Sigmoid colon (tissue), 7 donors: ENCODE measurements around the gene LAMC3. TPM values are rescaled to one million over a fixed set of nuclear protein-coding genes. Genes with fewer than 3 reads are reported as not detected.

Experiments used
- DNase-seq: peaks from one replicate; pipeline ENCODE4 v3.0.0-alpha.2; 2019
- H3K27ac ChIP-seq, 4 donors: fragments of 200-600 bp; sonication (generic); one replicate each; pipeline ENCODE4 v1.5.1; 2016 to 2019; ENCODE audit warnings: mild to moderate bottlenecking in 1 of 4
- H3K27me3 ChIP-seq, 3 donors: fragments of 200-600 bp; sonication (generic); one replicate each; pipeline ENCODE4 v1.5.1; 2019; ENCODE audit warnings: mild to moderate bottlenecking in 1 of 3
- H3K36me3 ChIP-seq, 4 donors: fragments of 200-600 bp; sonication (generic); one replicate each; pipeline ENCODE4 v1.5.1; 2016 to 2019
- H3K4me1 ChIP-seq, 4 donors: fragments of 200-600 bp; sonication (generic); one replicate each; pipeline ENCODE4 v1.5.1; 2017 to 2019
- H3K4me3 ChIP-seq, 4 donors: fragments of 200-600 bp; sonication (generic); one replicate each; pipeline ENCODE4 v1.5.1; 2017 to 2019; ENCODE audit warnings: mild to moderate bottlenecking in 2 of 4, moderate library complexity in 1 of 4
- H3K9me3 ChIP-seq, 4 donors: fragments of 200-600 bp in 3 of 4; sonication (generic) in 3 of 4; one replicate each; pipeline versions ENCODE4 v1.5.1 to v1.6.1; 2013 to 2019
- EP300 ChIP-seq, 4 donors: sonication (generic); formaldehyde crosslinking; IDR thresholded peaks; one replicate each; pipeline ENCODE4 v1.6.1; 2017; ENCODE audit warnings: antibody characterized with exemption in 4 of 4
- POLR2A ChIP-seq, 2 donors: fragments of 450-650 bp; IDR thresholded peaks; one replicate each; pipeline ENCODE4 v1.6.1; 2016; ENCODE audit warnings: antibody characterized with exemption in 2 of 2, mild to moderate bottlenecking in 2 of 2, moderate library complexity in 2 of 2
- POLR2AphosphoS5 ChIP-seq, 4 donors: sonication (generic); formaldehyde crosslinking; IDR thresholded peaks; one replicate each; pipeline ENCODE4 v1.6.1; 2017; ENCODE audit warnings: antibody characterized with exemption in 4 of 4
- WGBS, 2 donors: extraction: QIAGEN DNeasy Blood & Tissue Kit; methylation state at CpG; one replicate each; pipeline ENCODE4 v1.1.7; 2013; 5-methylcytosine and 5-hydroxymethylcytosine counted together
- intact Hi-C: fragments of 100-400 bp; cut with DNase I; formaldehyde crosslinking; loops from one replicate; pipeline ENCODE4 v1.15.1; 2023
- polyA plus RNA-seq, 3 donors: library from polyadenylated mRNA; stranded (reverse); fragments of 200-250 nt; gene quantifications; one replicate each; pipeline ENCODE4 v1.2.3, GENCODE V29; 2013
- total RNA-seq, 4 donors: library from RNA; depleted of rRNA; stranded (reverse); fragments of >200 nt; gene quantifications; one replicate each; pipeline ENCODE4 v1.1.0, GENCODE V29; 2016
- TF ChIP-seq, protein P1 (sequence below), 4 experiments: fragments of 450-650 bp in 3 of 4; fragments of 200-600 bp in 1 of 4; IDR thresholded peaks; one replicate each; pipeline ENCODE4 v1.5.1; 2016 to 2019; ENCODE audit warnings: antibody characterized with exemption in 4 of 4, mild to moderate bottlenecking in 3 of 4, moderate library complexity in 2 of 4
- donor health status: healthy with polysubstance abuse.
- donor health status: Bipolar disorder and iron deficiency.
- donor health status: healthy.

The LAMC3 gene
- total and polyA plus RNA-seq, 7 donors, result under 0.01 to 1.4 (median 0.46) TPM; not detected in 2

DNA sequence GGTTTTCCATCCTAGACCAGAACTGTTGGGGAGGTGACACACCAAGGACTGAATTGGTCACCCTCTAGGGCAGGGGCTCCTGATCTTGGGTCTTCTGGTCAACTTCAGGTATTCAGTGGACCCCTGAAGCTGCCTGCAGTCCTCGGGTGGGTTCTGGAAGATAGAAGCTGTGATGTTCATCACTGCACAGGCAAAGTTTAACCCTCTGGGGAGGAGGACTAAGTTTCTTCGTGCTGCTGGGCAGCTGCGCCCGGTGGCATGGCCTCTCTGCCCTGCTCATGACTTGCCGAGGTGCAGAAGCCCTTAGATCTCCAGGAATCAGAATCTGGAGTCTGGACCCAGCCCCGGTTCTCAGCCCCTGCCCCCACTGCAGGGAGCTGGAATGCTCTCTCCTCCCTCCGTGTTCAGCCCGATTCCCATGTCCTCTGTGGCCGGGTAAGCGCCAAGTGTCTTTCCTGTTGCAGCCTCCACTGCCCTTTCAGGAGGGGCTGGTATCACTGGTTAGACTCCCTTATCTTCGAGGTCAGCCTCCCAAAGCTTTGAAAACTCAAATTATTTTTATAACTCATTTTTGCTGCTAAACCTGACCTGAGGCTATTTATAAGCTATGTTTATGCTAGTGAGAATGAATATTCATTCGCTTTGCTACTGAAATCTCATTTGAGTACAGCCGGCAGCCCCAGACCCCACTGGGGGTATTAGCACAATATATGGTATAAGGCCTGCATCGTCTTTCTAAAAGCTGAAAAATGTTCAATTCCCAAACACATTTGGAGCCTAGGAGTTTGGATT, 1.7 kb downstream of the LAMC3 start:
- intact Hi-C loops, result no loop called here
- TF ChIP-seq POLR2AphosphoS5 (IDR thresholded peaks at IDR 0.05) (no peak), EP300 (IDR thresholded peaks at IDR 0.05) (no peak)
- TF ChIP-seq, protein P1, sequence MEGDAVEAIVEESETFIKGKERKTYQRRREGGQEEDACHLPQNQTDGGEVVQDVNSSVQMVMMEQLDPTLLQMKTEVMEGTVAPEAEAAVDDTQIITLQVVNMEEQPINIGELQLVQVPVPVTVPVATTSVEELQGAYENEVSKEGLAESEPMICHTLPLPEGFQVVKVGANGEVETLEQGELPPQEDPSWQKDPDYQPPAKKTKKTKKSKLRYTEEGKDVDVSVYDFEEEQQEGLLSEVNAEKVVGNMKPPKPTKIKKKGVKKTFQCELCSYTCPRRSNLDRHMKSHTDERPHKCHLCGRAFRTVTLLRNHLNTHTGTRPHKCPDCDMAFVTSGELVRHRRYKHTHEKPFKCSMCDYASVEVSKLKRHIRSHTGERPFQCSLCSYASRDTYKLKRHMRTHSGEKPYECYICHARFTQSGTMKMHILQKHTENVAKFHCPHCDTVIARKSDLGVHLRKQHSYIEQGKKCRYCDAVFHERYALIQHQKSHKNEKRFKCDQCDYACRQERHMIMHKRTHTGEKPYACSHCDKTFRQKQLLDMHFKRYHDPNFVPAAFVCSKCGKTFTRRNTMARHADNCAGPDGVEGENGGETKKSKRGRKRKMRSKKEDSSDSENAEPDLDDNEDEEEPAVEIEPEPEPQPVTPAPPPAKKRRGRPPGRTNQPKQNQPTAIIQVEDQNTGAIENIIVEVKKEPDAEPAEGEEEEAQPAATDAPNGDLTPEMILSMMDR (IDR thresholded peaks at IDR 0.05), result no peak
- peaks cover 10 to 61% (median 25%) of the 10 kb centered on the region in 3 donors for H3K27me3 ChIP-seq

DNA sequence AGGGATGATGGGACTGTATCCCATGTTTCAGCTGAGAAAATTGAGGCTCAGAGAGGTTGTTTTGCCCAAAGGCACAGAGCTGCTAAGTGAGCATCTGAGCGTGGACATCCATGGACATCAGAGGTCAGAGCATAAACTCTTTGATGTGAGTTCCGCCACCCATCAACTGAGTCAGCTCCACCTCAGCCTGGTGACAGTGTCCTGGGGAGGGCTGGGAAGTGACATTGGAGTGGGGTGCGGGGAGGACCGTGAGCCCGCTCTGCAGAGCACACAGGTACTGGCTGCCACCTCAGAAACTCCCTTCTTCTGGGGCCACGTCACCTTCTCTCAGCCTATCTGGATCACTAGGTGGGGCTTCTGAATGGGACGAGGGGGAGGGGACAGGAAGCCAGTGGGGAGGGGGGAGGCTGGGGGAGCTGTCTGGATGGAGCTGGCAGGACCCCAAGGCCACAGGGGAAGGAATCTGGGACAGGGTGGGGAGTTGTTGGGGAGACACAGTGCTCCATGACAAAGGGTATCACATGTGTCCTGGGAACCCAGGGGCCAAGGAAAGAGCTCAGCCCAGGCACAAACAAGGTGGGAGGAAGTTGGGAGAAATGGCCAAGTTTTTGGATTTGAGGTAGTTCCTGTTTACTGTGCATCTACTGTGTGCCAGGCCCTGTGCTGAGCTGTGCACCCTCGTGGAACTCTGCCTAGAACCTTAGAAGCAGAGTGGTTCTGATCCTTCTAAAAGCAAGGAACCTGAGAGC, 2.5 kb downstream of the LAMC3 start:
- intact Hi-C loops, result no loop called here
- Histone ChIP-seq H3K27me3 (peaks cover 10 to 61% (median 25%) of the 10 kb centered on the region in 3 donors), H3K9me3 (no peaks in the 10 kb centered on the region), H3K4me1 (peaks cover 0 to 11% (median 6%) of the 10 kb centered on the region in 4 donors), H3K4me3 (no peak overlapping the region), H3K36me3 (no peaks in the 10 kb centered on the region), H3K27ac (no peak overlapping the region)
- no peak for DNase-seq
- no peak for TF ChIP-seq EP300 (IDR thresholded peaks at IDR 0.05)
- TF ChIP-seq, protein P1 (IDR thresholded peaks at IDR 0.05), result no peak
- no peak for TF ChIP-seq POLR2AphosphoS5 (IDR thresholded peaks at IDR 0.05)
- no peak for TF ChIP-seq POLR2A (IDR thresholded peaks at IDR 0.05)
- 61 to 69% methylated on average over 8 of the region's 8 CpGs for WGBS, 2 donors

More for the DNA sequence above, 1.7 kb downstream of the LAMC3 start:
- Histone ChIP-seq H3K27ac (no peak overlapping the region), H3K4me3 (no peak overlapping the region), H3K9me3 (no peaks in the 10 kb centered on the region), H3K4me1 (peaks cover 0 to 11% (median 6%) of the 10 kb centered on the region in 4 donors), H3K36me3 (no peaks in the 10 kb centered on the region)
- no peak for DNase-seq
- 64 to 77% methylated on average over 14 of the region's 14 CpGs for WGBS, 2 donors

DNA sequence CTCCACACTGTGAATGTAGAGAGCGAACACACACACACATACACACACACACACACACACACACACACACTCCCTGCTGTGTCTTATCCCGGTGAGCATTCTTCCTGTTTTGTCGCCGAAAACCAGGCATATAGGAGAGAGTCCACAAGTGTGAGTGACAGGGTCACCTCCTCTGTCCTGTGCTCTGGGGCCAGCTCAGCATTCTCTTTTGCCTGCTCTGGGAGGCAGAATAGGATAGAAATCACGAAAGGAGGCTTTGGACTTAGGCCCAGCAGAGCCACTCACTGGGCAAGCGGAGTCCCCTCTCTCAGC, 3.0 kb downstream of the LAMC3 start:
- no peak overlapping the region for H3K4me3 ChIP-seq
- H3K36me3 ChIP-seq, result no peaks in the 10 kb centered on the region
- WGBS, 2 donors, result 43 to 54% methylated on average over 6 of the region's 6 CpGs
- DNase-seq, result no peak
- H3K27me3 ChIP-seq, result peaks cover 10 to 60% (median 25%) of the 10 kb centered on the region in 3 donors
- TF ChIP-seq, protein P1 (IDR thresholded peaks at IDR 0.05), result no peak
- no peak for TF ChIP-seq POLR2A (IDR thresholded peaks at IDR 0.05)
- TF ChIP-seq EP300 (IDR thresholded peaks at IDR 0.05), result no peak
- no peak for TF ChIP-seq POLR2AphosphoS5 (IDR thresholded peaks at IDR 0.05)
- no peak overlapping the region for H3K27ac ChIP-seq
- intact Hi-C loops, result no loop called here
- no peaks in the 10 kb centered on the region for H3K9me3 ChIP-seq
- peaks cover 0 to 11% (median 6%) of the 10 kb centered on the region in 4 donors for H3K4me1 ChIP-seq

DNA sequence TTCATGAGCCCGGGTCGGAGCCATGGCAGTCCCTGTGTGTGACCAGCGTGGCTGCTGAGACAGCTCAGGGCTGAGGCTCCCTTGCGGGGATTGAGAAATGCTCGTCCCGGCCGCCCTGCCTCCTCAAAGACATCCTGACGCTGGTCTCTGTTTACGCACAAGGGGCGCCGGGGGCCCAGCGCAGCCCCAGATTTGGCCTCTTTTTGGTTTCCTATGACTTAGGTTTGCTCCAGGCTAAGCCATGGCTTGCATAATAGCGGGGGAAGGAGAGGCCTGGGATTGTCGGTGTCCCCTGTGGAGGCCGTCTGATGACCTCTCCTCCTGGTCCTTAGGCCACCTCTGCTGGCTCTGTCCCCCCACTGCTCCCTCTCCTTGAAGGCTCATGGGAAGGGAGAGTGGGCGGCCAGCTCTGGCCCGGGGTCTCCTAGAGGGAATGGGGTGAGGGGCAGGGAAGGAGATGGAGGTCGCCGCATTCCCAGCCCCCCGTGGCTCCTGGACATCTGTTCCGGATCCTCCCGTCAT, 3.5 kb downstream of the LAMC3 start:
- 50 to 64% methylated on average over 22 of the region's 22 CpGs for WGBS, 2 donors
- TF ChIP-seq, protein P1 (IDR thresholded peaks at IDR 0.05), result no peak
- TF ChIP-seq EP300 (IDR thresholded peaks at IDR 0.05) (no peak), POLR2A (IDR thresholded peaks at IDR 0.05) (no peak), POLR2AphosphoS5 (IDR thresholded peaks at IDR 0.05) (no peak)
- intact Hi-C loops, result no loop called here
- Histone ChIP-seq H3K4me1 (peaks cover 0 to 11% (median 6%) of the 10 kb centered on the region in 4 donors), H3K9me3 (no peaks in the 10 kb centered on the region), H3K27ac (no peak overlapping the region), H3K36me3 (no peaks in the 10 kb centered on the region), H3K27me3 (peaks cover 10 to 56% (median 25%) of the 10 kb centered on the region in 3 donors), H3K4me3 (no peak overlapping the region)
- no peak for DNase-seq
